GM19025 (cell line): Measurements from ENCODE around the gene RAI1.

Experiments
- ATAC-seq: cut with Tn5 transposase; IDR thresholded peaks from one replicate; pipeline ENCODE4 v1.9.1; 2021; ENCODE audit warnings: mild to moderate bottlenecking, low read depth, moderate library complexity; ENCODE audit not compliant: unreplicated experiment

Gene RAI1

DNA sequence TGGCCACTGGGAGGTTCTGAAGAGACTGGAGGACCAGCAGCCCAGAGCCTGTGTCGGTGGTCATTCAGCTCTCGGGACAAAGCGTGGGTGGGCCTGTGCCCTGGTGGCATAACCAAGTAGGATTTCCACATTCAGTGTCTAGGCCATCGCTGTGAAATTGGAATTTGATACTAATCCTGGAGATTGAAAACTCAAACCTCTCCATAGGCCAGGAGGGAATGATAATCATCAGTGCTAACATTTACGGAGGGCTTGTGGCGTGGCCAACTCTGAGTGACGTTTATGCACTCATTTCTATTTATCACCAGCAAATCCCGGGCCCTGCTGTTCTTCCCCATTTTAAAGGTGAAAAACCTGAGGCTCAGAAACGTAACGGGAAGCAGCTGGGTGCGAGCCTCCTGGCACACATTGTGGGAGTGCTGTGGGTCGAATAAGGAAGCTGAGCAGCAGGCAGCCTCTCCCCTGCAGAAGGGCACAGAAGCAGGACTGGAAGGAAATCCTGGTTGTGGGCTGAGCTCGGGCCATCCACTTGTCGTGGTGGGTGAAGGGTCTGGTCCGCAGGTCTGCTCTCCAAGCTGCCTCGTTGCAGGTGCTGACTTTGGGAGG, 33.1 kb downstream of the RAI1 start:
- no peak for ATAC-seq

DNA sequence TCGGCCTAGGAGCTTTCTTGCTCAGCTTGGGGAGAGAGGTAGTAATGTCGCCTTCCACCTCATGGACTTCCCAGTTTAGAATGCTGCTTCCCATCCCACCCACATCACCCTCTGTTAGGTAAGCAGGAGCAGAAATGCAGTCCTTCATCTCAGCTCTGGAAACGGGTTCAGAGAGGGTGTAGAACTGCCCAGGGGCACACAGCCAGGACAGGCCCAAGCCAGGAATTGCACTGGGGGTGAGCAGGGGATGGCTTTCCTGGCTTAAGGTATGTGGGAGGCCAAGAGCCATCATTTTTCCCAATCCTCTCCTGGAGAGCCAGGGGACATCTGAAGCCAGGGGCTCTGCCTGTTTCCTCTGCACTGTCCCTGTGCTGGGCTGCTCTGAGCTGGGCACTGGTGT, 33.6 kb downstream of the RAI1 start:
- ATAC-seq = no peak

DNA sequence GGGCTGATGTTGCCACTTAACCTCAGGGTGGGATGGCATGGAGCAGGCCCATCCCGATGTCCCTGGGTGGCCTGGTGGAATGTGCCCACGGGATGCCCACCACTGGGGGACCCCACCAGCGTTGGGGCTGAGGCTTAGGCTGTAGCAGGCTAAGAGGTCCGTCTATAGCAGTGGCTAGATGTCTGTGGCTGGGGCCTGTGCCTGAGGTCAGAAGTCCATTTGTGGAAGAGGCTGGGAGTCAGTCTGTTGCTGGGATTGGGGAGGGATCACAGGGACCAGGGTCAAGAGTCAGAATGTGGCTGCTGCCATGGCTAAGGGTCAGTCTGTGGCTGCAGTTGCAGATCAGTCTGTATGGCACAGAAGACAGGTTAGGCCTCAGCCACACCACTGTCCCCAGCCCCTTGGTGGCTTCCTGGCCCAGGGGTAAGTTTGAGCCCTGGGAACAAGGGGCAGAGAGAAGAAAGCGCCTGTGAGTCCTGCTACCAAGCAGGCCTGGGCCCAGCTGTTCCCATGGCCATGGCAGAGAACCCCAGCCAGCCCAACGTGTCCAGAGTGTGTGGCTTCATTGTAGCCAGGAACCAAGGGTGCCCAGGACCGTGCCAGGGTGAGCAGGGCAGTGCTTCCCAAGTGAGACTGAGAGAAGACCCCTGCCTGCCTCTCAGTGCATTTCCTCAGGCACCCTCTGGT, 35.7 kb downstream of the RAI1 start:
- no peak for ATAC-seq

DNA sequence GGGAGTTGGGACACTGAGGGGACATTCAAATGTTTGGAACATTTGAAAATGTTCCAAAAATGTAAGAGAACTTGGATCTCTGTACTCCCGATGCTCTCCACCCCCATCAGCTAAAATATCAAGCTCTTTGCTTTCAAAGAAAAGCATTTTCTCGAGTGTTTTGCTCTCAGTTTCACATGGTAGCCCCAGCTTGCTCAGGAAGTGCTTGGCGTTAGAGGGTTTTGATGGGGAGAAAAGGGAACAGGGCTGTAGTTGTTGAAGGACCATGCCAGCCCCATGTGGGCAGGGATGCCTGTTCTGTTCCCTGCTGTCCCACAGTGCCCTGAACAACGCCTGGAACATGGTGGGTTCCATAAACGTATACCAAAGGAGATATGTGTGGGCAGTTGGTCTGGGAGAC, 37.0 kb downstream of the RAI1 start:
- ATAC-seq = no peak

DNA sequence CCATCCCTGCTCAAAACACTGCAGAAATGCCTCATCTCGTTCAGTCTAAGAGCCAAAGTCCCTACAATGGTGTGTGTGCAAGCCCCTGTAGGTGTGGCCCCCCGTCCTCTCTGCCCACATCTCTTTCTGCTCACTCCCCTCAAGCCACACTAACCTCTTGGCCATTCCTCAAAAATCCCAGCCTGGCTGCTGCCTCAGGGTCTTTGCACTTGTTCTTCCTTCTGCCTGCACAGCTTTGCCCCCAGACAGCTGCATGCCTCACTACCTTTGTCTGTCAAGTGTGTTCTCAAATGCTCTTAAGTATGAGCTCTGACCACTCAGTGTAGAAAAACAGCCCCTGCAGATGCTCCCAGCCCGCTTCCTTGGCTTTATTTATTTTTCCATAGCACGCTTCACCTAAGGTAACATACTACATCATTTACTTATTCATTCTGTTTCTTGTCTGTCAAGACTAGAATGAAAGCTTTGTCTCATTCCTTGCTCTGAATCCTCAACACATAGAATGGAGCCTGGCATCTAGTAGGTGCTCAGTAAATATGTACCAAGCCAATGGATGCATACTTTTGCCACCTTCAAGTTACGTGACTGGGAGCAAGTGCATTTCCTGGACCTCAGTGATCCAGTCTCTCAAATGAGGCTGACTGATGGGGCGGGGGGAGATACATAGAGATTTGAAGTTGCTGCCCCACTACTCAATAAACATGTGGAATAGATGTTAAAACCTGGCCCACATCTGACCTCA, 38.1 kb downstream of the RAI1 start:
- no peak for ATAC-seq

DNA sequence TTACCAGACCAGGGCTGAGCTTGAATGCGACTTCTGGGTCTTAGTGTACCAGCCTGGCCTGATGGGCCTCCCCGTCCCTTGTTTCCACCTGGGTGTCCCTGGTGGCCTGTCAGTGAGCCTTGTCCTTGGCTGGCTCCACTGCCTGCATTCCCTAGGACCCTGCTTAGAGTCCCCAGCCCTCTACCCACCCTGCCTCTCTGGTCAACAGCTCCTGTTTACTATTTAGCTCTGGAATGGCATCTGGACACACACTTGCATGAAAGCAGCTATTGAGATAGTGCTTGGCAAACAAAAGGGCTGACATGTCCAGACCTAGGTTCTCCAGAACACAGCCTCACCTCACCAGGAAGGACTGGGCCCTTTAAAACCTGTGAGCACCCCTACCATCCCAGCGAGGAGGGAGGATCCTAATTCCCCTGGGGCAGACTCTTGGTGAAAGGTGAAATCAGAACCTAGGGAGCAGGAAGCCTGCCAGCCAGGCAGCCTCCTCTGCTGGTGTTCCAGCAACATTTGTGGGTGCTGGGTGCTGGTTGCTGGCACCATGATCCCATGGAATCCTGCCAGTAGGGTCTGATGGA, 38.8 kb downstream of the RAI1 start:
- ATAC-seq = no peak

DNA sequence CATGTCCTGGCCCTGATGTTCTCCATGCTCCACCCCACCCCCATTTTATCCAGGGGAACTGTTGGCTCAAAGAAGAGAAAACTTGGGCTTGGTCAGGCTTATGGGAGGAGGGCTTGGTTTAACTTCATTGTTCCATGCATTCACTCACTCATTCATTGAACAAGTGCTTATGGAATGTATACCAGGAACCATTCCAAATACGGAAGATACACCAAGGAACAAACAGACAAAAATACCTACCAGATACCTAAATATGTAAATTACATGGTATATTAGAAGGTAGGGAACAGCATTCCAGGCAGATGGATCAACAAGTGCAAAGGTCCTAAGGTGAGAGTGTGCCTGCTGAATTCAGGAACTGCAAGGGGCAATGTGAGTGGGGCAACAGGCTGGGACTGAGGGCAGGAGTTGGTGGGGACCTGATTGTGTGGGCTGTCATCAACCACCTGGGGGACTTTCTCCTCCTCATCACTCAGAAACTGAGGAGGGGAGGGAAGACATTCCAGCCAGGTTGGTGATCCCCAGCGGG, 39.9 kb downstream of the RAI1 start:
- ATAC-seq = no peak

DNA sequence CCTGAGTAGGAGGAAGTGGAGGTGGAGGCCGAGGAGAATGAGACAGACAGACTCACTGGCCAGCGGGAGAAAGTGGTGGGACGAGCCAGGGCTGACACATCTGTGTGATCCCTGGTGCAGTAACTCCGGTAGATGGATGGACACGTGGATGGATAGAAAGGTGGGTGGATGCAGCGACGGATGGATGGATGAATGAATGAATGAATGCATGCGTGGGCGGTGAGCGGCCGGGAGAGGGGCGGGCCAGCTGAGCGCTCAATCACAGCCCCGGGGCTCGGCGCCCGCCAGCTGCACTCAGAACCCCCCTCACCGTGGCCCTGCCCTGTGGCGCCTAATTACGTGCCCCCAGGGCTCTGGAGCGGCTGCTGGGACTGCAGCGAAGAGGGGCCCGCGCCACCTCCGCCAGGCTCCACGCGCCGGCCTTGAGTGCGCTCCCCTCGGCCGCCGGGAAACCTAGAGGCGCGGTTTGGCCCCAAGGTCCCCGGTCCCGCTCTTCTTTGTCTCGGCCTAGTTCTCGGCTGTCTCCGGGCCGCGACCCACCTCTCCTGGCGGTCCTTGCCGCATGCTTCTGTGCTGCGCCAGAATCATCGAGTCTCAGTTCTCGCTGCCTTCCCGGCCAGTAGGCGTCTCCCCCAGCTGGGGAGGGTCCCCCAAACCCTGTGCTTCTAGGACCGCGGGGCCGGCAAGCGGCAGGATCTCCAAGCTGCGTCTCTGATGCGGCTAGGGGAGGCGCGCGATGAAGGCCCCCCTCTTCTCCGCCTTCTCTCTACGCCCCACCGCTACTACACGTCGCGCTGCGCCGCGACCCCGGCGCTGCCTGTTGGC, 41.0 kb downstream of the RAI1 start:
- no peak for ATAC-seq

DNA sequence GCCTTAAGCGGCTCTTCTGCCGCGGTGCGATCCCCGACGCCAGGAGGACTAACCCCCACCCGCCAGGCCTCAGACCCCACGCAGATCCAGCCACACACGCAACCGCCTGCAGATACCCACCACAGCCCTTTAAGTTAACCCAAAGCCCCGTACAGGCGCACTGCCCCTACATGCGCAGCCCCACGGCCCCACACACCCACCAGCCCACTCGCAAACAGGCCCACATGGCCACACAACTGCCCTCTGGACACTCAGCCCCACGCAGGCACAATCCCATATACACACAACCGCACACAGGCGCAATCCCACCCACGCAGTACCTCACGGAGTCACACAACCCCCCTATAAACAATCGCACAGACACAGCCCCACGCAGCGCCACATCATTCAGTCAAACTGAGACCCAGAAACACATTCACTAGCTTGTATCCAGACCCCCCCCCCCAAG, 41.7 kb downstream of the RAI1 start:
- no peak for ATAC-seq

DNA sequence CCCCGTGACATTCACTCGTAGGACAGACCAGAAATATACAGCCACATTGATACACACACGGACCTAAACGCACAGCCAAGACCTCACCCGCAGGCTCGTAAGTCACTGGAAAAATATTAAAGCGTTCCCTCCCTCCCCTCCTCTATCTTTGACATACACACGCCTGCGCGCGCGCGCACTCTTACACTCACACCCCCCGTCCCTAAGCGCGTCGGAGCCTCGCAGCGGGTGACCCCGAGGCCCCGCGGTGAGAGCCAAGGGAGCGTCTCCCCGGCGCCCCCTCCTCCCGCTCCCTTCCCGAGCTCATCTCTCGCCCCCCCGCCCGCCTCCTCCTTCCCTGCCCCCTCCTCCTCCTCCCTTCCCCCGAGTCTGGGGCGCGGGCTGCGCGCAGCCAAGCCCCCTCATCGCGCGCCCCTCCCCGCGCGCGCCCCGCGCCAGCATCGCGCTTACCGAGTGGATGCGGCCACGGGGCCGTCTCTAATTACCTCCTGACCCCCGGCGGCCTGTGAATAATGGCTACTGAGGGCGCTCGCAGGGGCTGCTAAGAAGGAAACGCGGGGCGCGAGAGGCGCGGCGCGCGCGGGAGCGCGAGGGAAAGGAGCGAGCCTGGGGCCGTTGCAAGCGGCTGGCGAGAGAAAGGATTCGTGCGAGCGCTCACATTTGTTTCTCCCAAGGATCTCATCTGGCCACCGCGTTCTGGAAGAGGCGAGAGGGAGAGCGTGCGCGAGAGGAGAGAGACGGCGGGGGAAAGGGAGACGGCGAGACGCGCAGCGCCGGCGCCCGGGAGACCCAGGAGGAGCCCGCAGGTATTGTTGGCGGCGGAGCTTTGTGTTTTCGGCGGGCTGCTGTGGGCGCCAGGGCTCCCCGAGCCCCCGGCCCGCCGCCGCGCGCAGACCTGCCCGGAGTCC, 42.4 kb downstream of the RAI1 start:
- no peak for ATAC-seq

DNA sequence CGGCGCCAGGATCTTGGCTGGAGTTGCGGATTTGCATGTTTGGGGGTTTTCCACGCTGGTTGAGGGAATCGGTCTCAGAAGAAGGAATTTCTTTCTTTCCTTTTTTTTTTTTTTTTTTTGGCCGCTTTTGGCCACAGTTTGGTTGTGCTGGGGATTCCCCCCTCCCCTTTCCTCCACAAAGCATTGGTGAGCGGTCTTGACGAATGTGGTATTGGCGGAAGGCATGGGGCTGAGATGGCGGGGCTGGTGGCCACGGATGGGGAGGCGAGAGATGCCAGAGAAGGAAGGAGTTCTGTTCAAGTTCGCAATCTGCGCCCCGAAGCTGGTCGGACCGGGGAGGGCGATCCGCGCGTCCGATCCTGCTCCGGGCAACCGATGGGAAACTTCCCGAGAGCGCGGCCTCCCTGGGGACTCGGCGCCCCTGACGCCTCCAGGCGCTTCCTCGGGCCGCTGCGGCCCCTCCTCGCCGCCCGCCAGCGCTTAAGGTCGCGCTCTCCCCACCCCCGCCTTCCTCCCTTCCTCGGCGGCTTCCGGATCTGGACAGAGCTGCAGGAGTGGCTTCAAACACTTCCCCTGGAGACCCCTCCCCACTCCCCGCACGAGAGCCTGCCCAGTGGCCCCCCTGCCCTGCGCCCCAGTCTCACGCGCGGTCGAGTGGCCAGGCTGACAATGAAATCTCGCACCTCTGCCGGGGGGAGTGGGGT, 43.2 kb downstream of the RAI1 start:
- no peak for ATAC-seq

DNA sequence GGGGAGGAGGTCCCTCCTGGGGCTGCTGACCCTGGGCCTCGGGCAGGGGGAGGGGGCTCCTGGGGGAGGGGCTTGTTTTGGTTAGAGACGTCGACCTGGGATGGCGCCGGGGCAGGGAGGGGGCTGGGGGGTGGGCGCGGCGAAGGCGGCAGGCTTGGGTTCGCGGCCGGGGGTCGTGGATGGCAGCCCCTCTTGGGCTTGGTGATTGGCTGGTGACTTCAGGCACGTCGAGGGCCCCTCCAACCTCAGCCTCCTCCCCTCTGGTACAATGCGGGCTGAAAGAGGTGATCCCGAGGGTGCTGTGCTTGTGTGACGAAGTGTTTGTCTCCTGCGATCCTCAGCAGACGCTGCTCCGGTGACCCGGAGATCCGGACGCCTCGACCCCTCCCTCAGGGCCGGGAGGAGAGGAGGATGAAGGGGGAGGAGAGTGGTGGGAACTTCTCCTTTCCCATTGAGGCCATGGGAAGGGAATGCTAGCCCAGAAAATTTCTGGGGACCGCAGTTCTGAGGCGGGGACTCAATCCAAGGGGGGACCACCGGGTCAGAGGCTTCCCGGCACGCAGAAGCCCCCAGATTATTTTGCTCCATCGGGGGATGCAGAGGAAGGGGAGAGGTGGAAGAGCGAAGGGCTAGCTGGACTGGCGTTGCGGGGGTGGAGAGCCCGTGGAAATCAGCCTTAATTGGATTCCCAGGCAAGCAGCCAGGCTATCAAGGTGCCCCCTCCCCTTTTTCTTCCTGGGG, 43.9 kb downstream of the RAI1 start:
- ATAC-seq = no peak

DNA sequence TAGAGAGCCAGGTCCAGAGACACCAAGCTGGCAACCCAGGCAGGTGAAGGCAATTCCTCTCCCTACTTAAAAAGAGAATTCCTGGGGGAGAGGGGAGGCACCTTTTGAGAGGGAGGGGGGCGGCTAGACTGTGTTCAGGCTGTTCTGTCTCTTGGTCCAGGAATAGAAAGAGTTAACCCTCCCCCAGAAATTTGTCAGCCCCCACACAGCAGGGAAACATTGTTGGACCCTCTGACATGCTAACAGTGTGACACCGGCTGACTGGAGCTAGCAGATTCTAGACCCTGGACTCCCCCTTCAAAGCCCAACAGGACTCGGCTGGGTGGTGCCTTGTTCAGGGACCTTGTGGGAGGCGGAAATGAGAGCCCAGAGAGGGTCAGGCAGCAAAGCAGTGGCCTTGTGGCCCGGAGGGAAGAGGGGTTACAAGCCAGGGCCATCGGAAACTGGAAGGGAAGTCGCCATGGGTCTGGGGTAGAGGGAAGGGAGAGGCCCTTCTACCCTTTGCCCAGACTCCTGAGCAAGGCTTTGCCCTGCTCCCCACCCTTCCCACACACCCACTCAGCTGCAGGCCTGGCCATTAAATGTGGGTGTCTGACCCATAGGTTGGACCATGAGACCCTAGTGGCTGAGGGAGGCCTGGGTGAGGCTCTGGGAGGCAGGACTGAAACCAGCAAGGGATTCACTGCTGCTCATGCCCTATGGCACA, 44.6 kb downstream of the RAI1 start:
- no peak for ATAC-seq

DNA sequence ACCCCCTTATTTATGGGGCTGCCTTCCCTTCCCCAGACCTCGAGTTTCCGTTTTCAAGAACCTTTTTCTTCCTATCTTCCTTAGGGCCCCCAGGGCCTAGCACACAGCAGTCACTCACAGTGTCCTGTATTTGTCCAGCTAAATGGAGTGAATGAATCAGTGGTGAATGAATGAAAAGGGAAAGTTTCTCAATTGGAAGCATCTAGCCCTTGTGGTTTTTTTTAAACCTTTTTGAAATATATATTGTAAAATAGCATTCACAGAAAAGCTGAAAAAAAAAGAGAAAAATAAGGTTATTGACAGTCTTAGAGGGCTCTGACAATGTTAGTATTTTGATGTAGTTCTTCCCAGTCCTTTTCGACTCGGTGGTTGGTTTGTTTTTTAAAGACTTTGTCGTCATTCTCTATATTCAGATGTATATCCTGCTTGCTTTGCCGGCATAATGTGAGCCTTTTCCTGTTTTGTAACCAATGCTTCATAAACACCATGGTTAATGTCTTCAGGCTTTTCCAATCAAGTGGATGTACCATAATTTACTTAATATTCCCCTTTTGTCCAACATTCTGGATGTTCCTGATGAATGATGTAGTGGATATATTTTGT, 45.3 kb downstream of the RAI1 start:
- ATAC-seq = no peak

DNA sequence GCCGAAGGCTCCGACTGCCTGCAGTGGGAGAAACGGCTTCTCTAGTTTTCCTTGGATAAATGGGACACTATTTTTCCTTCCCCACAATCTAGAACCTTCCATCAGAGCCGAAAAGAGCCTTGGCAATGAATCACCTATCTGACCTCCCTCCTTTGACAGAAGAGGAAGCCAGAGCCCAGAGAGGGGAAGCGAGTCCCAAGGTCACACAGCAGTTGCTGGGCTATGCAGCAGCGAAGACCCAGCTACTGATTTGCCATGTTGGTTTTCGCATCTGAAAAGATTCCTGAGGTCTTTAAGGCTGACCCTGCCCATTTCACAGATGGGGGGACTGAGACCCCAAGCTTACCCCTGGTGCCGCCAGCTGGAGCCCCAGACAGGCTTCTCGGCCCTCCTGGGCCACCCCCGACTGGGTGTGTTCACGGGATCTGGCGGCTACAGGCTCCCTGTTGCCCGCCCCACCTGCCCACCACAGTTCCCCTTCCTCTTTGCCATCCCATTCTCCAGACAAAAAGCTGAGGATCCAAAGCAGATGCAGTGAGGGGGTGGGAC, 45.9 kb downstream of the RAI1 start:
- ATAC-seq = no peak

DNA sequence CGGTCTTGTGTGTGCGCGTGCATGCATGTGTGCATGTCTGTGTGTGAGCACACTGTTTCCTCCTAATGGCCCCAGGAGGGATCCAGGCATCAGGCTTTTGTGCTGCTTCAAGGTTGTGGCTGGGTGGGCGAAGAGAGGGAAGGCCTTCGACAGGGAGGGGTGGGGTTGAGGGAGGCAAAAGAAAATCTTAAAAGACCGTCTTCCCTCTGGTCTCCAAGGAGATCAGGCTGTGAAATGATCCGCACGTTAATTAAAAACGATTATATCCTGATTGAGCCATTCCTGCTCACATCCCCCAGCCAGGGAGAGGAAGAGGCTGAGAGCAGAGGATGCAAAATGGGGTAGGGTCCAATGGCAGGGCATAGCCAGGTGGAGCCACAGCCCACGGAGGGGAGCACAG, 46.9 kb downstream of the RAI1 start:
- ATAC-seq = no peak
